DND-41 (cell line): Measurements from ENCODE around the gene TCP11.
A peak's percentile ranks its signal among the peaks of the same experiment; 100 is the strongest.

Source experiments
- ATAC-seq: fragments of 200-7000 bp; cut with Tn5 transposase; 3 replicates; pipeline ENCODE4 v1.9.1; 2021; ENCODE audit warnings: low read depth; ENCODE audit not compliant: insufficient read depth
- DNase-seq: peaks from one replicate; pipeline ENCODE4 v3.0.0-alpha.2; 2020
- H2AFZ ChIP-seq: 2 replicates; pipeline ENCODE4 v1.6.0; 2012; ENCODE audit warnings: low read depth, low read length
- H3K27ac ChIP-seq: 2 replicates; pipeline ENCODE4 v1.5.1; 2012; ENCODE audit warnings: low read length, inconsistent platforms
- H3K27me3 ChIP-seq: fragments of 200-600 bp; sonication (generic); 2 replicates; pipeline ENCODE4 v1.6.0; 2012; ENCODE audit warnings: low read length, mild to moderate bottlenecking, inconsistent platforms; ENCODE audit not compliant: insufficient read depth, poor library complexity
- H3K36me3 ChIP-seq: 2 replicates; pipeline ENCODE4 v1.5.1; 2012; ENCODE audit warnings: low read length, inconsistent platforms; ENCODE audit not compliant: insufficient read depth
- H3K4me1 ChIP-seq: 2 replicates; pipeline ENCODE4 v1.5.1; 2012; ENCODE audit warnings: mild to moderate bottlenecking, low read length; ENCODE audit not compliant: insufficient read depth
- H3K4me2 ChIP-seq: 2 replicates; pipeline ENCODE4 v1.6.0; 2012; ENCODE audit warnings: mild to moderate bottlenecking, moderate library complexity, low read length, inconsistent platforms; ENCODE audit not compliant: insufficient read depth
- H3K4me3 ChIP-seq, 2 experiments: fragments of 200-600 bp in 1 of 2; shearing (Covaris generic) in 1 of 2; 2 replicates each; pipeline ENCODE4 v1.5.1; 2012 to 2016; ENCODE audit warnings: inconsistent platforms in 2 of 2, low read length in 2 of 2, mild to moderate bottlenecking in 2 of 2, low read depth in 1 of 2, moderate library complexity in 1 of 2
- H3K79me2 ChIP-seq: 2 replicates; pipeline ENCODE4 v1.6.0; 2012; ENCODE audit warnings: low read length, inconsistent platforms; ENCODE audit not compliant: insufficient read depth
- H3K9ac ChIP-seq: 2 replicates; pipeline ENCODE4 v1.6.0; 2012; ENCODE audit warnings: low read depth, mild to moderate bottlenecking, inconsistent platforms, low read length, moderate library complexity
- H3K9me3 ChIP-seq: 2 replicates; pipeline ENCODE4 v1.5.1; 2012; ENCODE audit warnings: low read length, moderate library complexity, mild to moderate bottlenecking, inconsistent platforms; ENCODE audit not compliant: insufficient read depth, severe bottlenecking
- H4K20me1 ChIP-seq: 2 replicates; pipeline ENCODE4 v1.6.0; 2012; ENCODE audit warnings: low read length; ENCODE audit not compliant: insufficient read depth
- EZH2 ChIP-seq: IDR thresholded peaks from 3 replicates; pipeline ENCODE4 v1.6.1; 2012; ENCODE audit warnings: borderline replicate concordance, low read depth, mild to moderate bottlenecking, moderate library complexity, low read length, inconsistent platforms; ENCODE audit not compliant: severe bottlenecking
- TF ChIP-seq, protein P1 (sequence below): IDR thresholded peaks from 2 replicates; pipeline ENCODE4 v1.5.1; 2012; ENCODE audit warnings: borderline replicate concordance, low read length, moderate library complexity, mild to moderate bottlenecking; ENCODE audit not compliant: poor library complexity, severe bottlenecking; ENCODE audit errors: extremely low read depth

TCP11 gene

DNA sequence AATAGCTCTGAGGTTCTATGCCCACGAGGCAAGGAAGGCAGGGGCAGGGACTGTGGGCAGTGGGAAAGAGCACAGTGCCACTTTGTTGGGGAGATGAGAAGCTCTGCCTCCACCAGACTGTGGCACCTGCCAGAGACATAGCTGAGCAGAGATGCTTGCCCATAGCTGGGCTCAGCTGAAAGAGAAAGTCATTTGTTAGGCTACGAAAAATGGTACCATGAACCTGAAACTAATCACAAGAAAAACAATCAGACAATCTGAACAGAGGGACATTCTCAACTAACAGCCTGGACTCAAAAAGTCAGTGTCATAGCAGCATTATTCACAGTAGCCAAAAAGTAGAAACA lies 32.9 kb upstream of the TCP11 start:
- Histone ChIP-seq H3K4me3 (no peak overlapping the region), H3K9me3 (no peaks in the 10 kb centered on the region), H3K36me3 (no peaks in the 10 kb centered on the region), H3K27ac (no peak overlapping the region), H3K27me3 (peaks cover 10% of the 10 kb centered on the region), H2AFZ (no peak overlapping the region), H3K79me2 (no peaks in the 10 kb centered on the region), H4K20me1 (no peaks in the 10 kb centered on the region), H3K4me1 (no peaks in the 10 kb centered on the region), H3K4me2 (no peak overlapping the region), H3K9ac (no peak overlapping the region)
- TF ChIP-seq EZH2, result no peak
- TF ChIP-seq, protein P1, sequence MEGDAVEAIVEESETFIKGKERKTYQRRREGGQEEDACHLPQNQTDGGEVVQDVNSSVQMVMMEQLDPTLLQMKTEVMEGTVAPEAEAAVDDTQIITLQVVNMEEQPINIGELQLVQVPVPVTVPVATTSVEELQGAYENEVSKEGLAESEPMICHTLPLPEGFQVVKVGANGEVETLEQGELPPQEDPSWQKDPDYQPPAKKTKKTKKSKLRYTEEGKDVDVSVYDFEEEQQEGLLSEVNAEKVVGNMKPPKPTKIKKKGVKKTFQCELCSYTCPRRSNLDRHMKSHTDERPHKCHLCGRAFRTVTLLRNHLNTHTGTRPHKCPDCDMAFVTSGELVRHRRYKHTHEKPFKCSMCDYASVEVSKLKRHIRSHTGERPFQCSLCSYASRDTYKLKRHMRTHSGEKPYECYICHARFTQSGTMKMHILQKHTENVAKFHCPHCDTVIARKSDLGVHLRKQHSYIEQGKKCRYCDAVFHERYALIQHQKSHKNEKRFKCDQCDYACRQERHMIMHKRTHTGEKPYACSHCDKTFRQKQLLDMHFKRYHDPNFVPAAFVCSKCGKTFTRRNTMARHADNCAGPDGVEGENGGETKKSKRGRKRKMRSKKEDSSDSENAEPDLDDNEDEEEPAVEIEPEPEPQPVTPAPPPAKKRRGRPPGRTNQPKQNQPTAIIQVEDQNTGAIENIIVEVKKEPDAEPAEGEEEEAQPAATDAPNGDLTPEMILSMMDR, result no peak
- DNase-seq, result no peak
- no peak; the same call in 2 of the 3 replicates for ATAC-seq

DNA sequence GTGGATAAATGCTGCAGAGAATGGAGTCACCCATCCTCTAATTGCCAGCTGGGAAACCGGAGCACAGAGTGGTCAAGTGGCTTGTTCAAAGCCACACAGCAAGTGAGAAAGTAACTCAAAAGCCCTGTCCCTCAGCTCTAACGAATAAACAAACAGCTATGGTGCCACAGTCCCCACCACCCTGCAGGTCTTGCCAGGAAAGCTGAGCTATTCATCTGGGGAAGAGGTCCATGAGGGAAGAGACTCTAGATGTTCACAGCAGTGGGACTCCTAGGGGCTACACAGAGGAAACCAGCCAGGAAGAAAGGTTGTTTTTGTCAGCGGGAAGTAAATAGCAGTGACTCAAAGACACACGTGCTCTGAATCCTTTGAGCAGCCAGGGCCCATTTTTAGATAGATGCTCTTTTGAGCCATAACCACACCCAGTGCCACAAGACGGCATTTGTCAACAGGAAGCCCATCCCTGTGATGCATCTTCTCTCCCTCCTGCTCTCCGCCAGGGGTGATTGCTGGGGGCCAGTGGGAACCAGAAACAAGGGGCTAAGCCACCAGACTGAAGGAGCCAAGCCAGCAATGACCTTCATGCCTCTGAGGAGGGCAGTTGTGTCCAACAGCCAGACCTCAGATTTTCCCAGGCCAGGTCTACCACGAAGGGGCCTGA lies 32.4 kb upstream of the TCP11 start:
- DNase-seq, result no peak
- Histone ChIP-seq H3K4me2 (no peak overlapping the region), H3K9me3 (no peaks in the 10 kb centered on the region), H3K27me3 (peaks cover 7% of the 10 kb centered on the region), H3K79me2 (no peaks in the 10 kb centered on the region), H3K4me1 (no peaks in the 10 kb centered on the region), H3K4me3 (no peak overlapping the region), H2AFZ (no peak overlapping the region), H3K27ac (no peak overlapping the region), H3K9ac (no peak overlapping the region), H3K36me3 (no peaks in the 10 kb centered on the region), H4K20me1 (no peaks in the 10 kb centered on the region)
- ATAC-seq, result 0 out of 3 replicates have a peak, but pooled peaks have one; percentile 45
- TF ChIP-seq EZH2, result no peak
- TF ChIP-seq, protein P1, result no peak

DNA sequence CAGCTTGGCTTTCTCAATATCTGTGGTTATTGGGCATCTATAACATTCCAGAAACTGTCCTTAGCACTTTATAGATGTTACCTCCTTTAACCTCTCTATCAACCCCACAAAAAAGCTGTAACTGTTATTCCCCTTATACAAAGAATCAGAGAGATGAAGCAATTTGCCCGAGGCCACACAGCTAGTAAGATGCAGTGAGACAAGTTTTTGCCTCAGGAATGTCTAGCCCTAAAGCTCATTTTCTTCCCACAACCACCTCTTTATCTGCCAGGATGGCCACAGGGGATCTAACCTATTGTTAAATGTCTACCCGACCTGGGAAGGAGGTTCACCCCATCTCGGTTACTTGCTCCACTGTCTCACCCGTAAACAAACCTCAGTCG lies 31.9 kb upstream of the TCP11 start:
- H3K79me2 ChIP-seq, result no peaks in the 10 kb centered on the region
- ATAC-seq (no peak), DNase-seq (no peak)
- H3K27ac ChIP-seq, result no peak overlapping the region
- H4K20me1 ChIP-seq, result no peaks in the 10 kb centered on the region
- no peaks in the 10 kb centered on the region for H3K9me3 ChIP-seq
- H3K4me2 ChIP-seq, result no peak overlapping the region
- no peak overlapping the region for H3K9ac ChIP-seq
- H2AFZ ChIP-seq, result no peak overlapping the region
- H3K4me1 ChIP-seq, result no peaks in the 10 kb centered on the region
- H3K4me3 ChIP-seq, result no peak overlapping the region
- no peaks in the 10 kb centered on the region for H3K36me3 ChIP-seq
- TF ChIP-seq EZH2, result no peak
- TF ChIP-seq, protein P1, result no peak
- H3K27me3 ChIP-seq, result peaks cover 7% of the 10 kb centered on the region
